Bronchial epithelial cell (primary cell): ENCODE measurements around the gene WT1. TPM values are rescaled to one million over a fixed set of nuclear protein-coding genes. Genes with fewer than 3 reads are reported as not detected.

Experiments
- DNase-seq: peaks from one replicate; pipeline ENCODE4 v3.0.0-alpha.2; 2010; ENCODE audit warnings: low read depth
- FAIRE-seq: peaks from 2 replicates; lab custom pipeline; 2011; peaks lifted over from hg19 to GRCh38; lab: Jason Lieb, UNC
- H3K27me3 ChIP-seq: 2 replicates; pipeline ENCODE4 v1.5.1; 2011; ENCODE audit warnings: low read length; ENCODE audit not compliant: control insufficient read depth, insufficient read depth
- H3K36me3 ChIP-seq: 2 replicates; pipeline ENCODE4 v1.5.1; 2011; ENCODE audit warnings: low read length; ENCODE audit not compliant: control insufficient read depth, insufficient read depth
- H3K4me3 ChIP-seq: 2 replicates; pipeline ENCODE4 v1.5.1; 2011; ENCODE audit warnings: mild to moderate bottlenecking, low read depth, low read length, control low read depth
- CTCF ChIP-seq: IDR thresholded peaks from 2 replicates; pipeline ENCODE4 v1.5.1; 2011; ENCODE audit warnings: mild to moderate bottlenecking, moderate library complexity, low read length, control low read depth, inconsistent platforms; ENCODE audit not compliant: insufficient read depth, severe bottlenecking
- total RNA-seq: library from RNA; depleted of rRNA; stranded (reverse); fragments of >200 nt; gene quantifications from 2 replicates; pipeline ENCODE4 v1.2.1, GENCODE V29; 2014

WT1 gene
- total RNA-seq, 1 donor from 2014 or later: not detected

- no peak for TF ChIP-seq CTCF
- Histone ChIP-seq H3K4me3 (no peak overlapping the region), H3K27me3 (peaks cover 72% of the 10 kb centered on the region), H3K36me3 (no peaks in the 10 kb centered on the region)
- DNase-seq: no peak
- no peak for FAIRE-seq
These were observed 2.4 kb upstream of the WT1 start for GRCh38 chr11:32437495-32438345.

GRCh38 chr11:32436751-32437494, 1.6 kb upstream of the WT1 start:
- Histone ChIP-seq H3K4me3 (no peak overlapping the region), H3K36me3 (no peaks in the 10 kb centered on the region), H3K27me3 (peaks cover 74% of the 10 kb centered on the region)
- no peak for TF ChIP-seq CTCF
- FAIRE-seq: no peak
- DNase-seq: no peak

GRCh38 chr11:32435942-32436750, 807 bp upstream of the WT1 start:
- no peak for FAIRE-seq
- H3K4me3 ChIP-seq: no peak overlapping the region
- H3K27me3 ChIP-seq: peaks cover 74% of the 10 kb centered on the region

GRCh38 chr11:32435152-32435480, 223 bp downstream of the WT1 start:
- H3K27me3 ChIP-seq: peaks cover 76% of the 10 kb centered on the region
- TF ChIP-seq CTCF: no peak
- DNase-seq: no peak
- no peaks in the 10 kb centered on the region for H3K36me3 ChIP-seq
- no peak overlapping the region for H3K4me3 ChIP-seq
- FAIRE-seq: no peak

More at GRCh38 chr11:32435942-32436750, 807 bp upstream of the WT1 start:
- DNase-seq: no peak
- no peak for TF ChIP-seq CTCF
- no peaks in the 10 kb centered on the region for H3K36me3 ChIP-seq

GRCh38 chr11:32434356-32435151, 785 bp downstream of the WT1 start:
- no peak for DNase-seq
- H3K4me3 ChIP-seq: no peak overlapping the region
- no peak for FAIRE-seq
- peaks cover 76% of the 10 kb centered on the region for H3K27me3 ChIP-seq
- no peak for TF ChIP-seq CTCF
- H3K36me3 ChIP-seq: no peaks in the 10 kb centered on the region
